ENCODE data around the gene CHN2. TPM values are rescaled to one million over a fixed set of nuclear protein-coding genes. Genes with fewer than 3 reads are reported as not detected.
"Not testable (repeated sequence)": the region's sequence is repeated elsewhere in the genome, so short reads cannot be mapped to it uniquely, and the experiment has no call there.

CHN2 gene
- total and polyA plus RNA-seq, 3 experiments from 2014 or later: 4.1 to 30.4 (median 5.3) TPM

DNA sequence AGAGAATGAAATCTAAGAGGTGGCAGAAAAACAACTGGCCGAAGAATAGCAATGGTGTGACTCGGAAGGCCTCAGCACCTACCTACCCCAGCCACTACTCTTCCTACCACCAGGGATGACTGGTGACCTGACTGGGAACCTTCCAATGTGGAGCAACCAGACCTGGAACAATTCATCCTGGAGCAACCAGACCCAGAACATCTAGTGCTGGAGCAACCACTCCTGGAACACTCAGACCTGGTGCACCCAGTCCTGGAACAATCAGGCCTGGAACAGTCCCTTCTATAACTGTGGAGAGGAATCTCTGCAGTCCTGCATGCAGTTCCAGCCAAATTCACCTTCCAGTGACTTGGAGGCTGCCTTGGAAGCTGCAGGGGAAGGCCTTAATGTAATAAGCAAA is 18.2 kb downstream of the CHN2 start:
- H3K36me3 ChIP-seq (ENCODE audit: insufficient read depth, low read length); H3K27me3 Mint-ChIP-seq; H3K27ac ChIP-seq (ENCODE audit: low read depth, low read length); POLR2A ChIA-PET; H3K4me3 Mint-ChIP-seq; CTCF ChIA-PET; H3K4me3 ChIP-seq (ENCODE audit: low read length); DNase-seq; H3K9me3 ChIP-seq (ENCODE audit: low read length); H3K27ac Mint-ChIP-seq; H3K27me3 ChIP-seq (ENCODE audit: insufficient read depth, low read length, poor library complexity, severe bottlenecking); H3K4me1 ChIP-seq (ENCODE audit: insufficient read depth, low read length); H3K9me3 Mint-ChIP-seq: not testable (repeated sequence)
- H3K4me1 Mint-ChIP-seq: peaks cover 29 to 49% (median 35%) of the 10 kb centered on the region in 3 donors
- peaks cover 0 to 15% (median 10%) of the 10 kb centered on the region in 3 donors for H3K36me3 Mint-ChIP-seq

DNA sequence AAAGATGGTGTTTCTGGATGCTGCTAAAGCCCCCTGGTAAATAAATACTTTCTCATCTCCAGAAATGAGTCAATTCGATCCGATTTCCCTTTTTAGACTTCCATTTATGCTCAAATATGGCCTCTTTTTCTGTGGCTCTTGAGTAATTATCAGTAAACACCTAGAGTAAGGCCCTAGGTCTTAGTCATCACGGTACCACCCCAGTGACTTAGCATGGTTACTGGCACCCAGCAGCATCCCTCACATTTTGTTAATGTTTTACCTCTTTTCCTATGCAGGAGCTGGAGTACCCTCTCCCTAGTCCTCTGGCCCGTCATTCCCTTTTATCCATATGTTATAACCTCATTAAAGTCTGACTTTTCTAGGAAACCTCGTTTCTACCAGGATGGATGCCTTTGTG is 19.5 kb downstream of the CHN2 start:
- no peaks in the 10 kb centered on the region for H3K4me1 ChIP-seq (ENCODE audit: insufficient read depth, low read length)
- POLR2A ChIA-PET: no interaction called here

DNA sequence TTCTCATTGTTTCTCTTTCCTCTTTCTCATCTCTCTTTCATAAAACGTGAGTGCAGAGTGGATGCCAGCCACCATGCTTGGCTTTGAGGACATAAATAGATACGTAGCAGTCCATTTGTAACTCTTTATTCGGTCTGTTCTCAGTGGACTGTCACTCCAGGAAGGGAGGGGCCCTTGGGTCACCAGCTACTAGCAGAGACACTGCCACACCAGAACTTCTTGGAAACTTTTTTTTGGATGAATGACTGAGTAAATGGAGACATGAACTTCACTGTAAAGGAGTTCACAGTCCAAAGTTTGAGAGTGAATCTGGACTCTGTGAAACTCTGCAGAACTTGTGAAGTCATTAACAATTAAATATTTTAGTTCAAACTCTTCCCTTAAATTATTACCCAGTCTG is 20.2 kb downstream of the CHN2 start:
- no peaks in the 10 kb centered on the region for H3K9me3 Mint-ChIP-seq
- ChIA-PET POLR2A (no interaction called here), CTCF (no interaction called here)
- H3K4me1 ChIP-seq (ENCODE audit: insufficient read depth, low read length): no peaks in the 10 kb centered on the region
- H3K27ac ChIP-seq (ENCODE audit: low read depth, low read length): no peak overlapping the region
- H3K4me3 ChIP-seq (ENCODE audit: low read length): no peak overlapping the region
- no peaks in the 10 kb centered on the region for H3K36me3 ChIP-seq (ENCODE audit: insufficient read depth, low read length)
- H3K9me3 ChIP-seq (ENCODE audit: low read length): no peaks in the 10 kb centered on the region
- H3K4me1 Mint-ChIP-seq: peaks cover 14 to 33% (median 18%) of the 10 kb centered on the region in 3 donors
- H3K27me3 ChIP-seq (ENCODE audit: insufficient read depth, low read length, poor library complexity, severe bottlenecking): no peaks in the 10 kb centered on the region
- no peaks in the 10 kb centered on the region for H3K27me3 Mint-ChIP-seq
- DNase-seq: no peak
- H3K27ac Mint-ChIP-seq: no peak overlapping the region
- H3K36me3 Mint-ChIP-seq: peaks cover 0 to 15% (median 10%) of the 10 kb centered on the region in 3 donors
- H3K4me3 Mint-ChIP-seq: no peak overlapping the region

More for the DNA sequence above, 19.5 kb downstream of the CHN2 start:
- no peaks in the 10 kb centered on the region for H3K9me3 Mint-ChIP-seq
- Histone ChIP-seq H3K27ac (ENCODE audit: low read depth, low read length) (no peak overlapping the region), H3K9me3 (ENCODE audit: low read length) (no peaks in the 10 kb centered on the region), H3K27me3 (ENCODE audit: insufficient read depth, low read length, poor library complexity, severe bottlenecking) (no peaks in the 10 kb centered on the region), H3K36me3 (ENCODE audit: insufficient read depth, low read length) (no peaks in the 10 kb centered on the region), H3K4me3 (ENCODE audit: low read length) (no peak overlapping the region)
- CTCF ChIA-PET: no interaction called here
- H3K27ac Mint-ChIP-seq: no peak overlapping the region
- peaks cover 0 to 15% (median 10%) of the 10 kb centered on the region in 3 donors for H3K36me3 Mint-ChIP-seq
- DNase-seq: no peak
- H3K4me1 Mint-ChIP-seq: peaks cover 18 to 38% (median 24%) of the 10 kb centered on the region in 3 donors
- H3K27me3 Mint-ChIP-seq: no peaks in the 10 kb centered on the region
- no peak overlapping the region for H3K4me3 Mint-ChIP-seq

DNA sequence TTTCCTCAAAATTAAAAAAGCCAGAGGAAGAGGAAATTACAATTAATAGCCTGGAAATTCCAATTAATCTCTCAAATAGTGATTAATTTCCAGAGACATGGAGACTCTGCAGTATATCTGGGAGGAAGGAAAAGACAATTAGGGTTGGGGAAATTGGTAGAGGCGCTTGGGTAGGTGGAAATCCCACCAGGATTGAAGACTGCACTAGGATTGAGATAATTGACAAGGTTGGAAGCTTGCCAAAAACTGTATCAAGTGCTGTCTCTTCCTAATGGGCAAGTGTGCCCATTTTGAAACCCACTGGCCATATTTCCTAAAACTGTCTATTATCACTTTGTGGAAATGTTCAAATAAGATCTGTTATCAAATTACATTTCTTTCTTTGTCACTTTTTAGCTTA is 21.6 kb downstream of the CHN2 start:
- Mint-ChIP-seq H3K4me3 (no peak overlapping the region), H3K36me3 (peaks cover 10 to 15% (median 11%) of the 10 kb centered on the region in 3 donors), H3K27me3 (no peaks in the 10 kb centered on the region), H3K4me1 (peaks cover 7 to 24% (median 9%) of the 10 kb centered on the region in 3 donors), H3K9me3 (peaks cover 0 to 6% (median 2%) of the 10 kb centered on the region in 5 donors), H3K27ac (no peak overlapping the region)
- POLR2A ChIA-PET: no interaction called here
- Histone ChIP-seq H3K36me3 (ENCODE audit: insufficient read depth, low read length) (no peaks in the 10 kb centered on the region), H3K27me3 (ENCODE audit: insufficient read depth, low read length, poor library complexity, severe bottlenecking) (no peaks in the 10 kb centered on the region), H3K9me3 (ENCODE audit: low read length) (no peaks in the 10 kb centered on the region), H3K27ac (ENCODE audit: low read depth, low read length) (no peak overlapping the region), H3K4me1 (ENCODE audit: insufficient read depth, low read length) (no peaks in the 10 kb centered on the region), H3K4me3 (ENCODE audit: low read length) (no peak overlapping the region)
- CTCF ChIA-PET: interaction anchor here (1.2 to 2.0 kb wide), 2 partner anchors 26 to 192 kb away, joined by 3 to 6 read pairs; no protein-coding TSS in a partner anchor
- DNase-seq: no peak

DNA sequence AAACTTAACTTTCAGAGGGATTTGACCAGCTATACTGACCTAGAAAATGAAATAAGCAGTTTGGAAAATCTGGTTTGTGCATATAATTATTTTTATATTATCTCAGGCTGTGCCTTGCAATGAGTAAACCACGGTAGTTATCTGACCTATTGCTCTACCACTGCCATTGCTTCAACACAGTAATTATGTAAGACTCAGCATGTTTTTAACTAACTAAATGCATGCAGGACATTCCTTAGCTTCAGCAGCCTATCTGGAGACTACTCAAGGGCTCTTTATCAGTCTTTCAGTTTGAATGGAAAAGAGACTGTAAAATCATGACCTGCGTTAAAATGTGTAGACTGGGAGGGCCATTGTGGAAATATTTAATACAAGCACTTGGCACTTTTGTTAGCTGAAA is 22.5 kb downstream of the CHN2 start:
- DNase-seq: no peak
- Mint-ChIP-seq H3K4me1 (peaks cover 5 to 24% (median 8%) of the 10 kb centered on the region in 3 donors), H3K27me3 (no peaks in the 10 kb centered on the region), H3K36me3 (peaks cover 10 to 19% (median 18%) of the 10 kb centered on the region in 3 donors), H3K9me3 (peaks cover 0 to 8% (median 2%) of the 10 kb centered on the region in 5 donors), H3K4me3 (no peak overlapping the region), H3K27ac (no peak overlapping the region)
- Histone ChIP-seq H3K4me1 (ENCODE audit: insufficient read depth, low read length) (no peaks in the 10 kb centered on the region), H3K27ac (ENCODE audit: low read depth, low read length) (no peak overlapping the region), H3K4me3 (ENCODE audit: low read length) (no peak overlapping the region), H3K27me3 (ENCODE audit: insufficient read depth, low read length, poor library complexity, severe bottlenecking) (no peaks in the 10 kb centered on the region), H3K36me3 (ENCODE audit: insufficient read depth, low read length) (no peaks in the 10 kb centered on the region), H3K9me3 (ENCODE audit: low read length) (no peaks in the 10 kb centered on the region)
- POLR2A ChIA-PET: no interaction called here
- CTCF ChIA-PET: interaction anchor here (1.2 to 2.0 kb wide), 2 partner anchors 27 to 191 kb away, joined by 3 to 6 read pairs; no protein-coding TSS in a partner anchor

DNA sequence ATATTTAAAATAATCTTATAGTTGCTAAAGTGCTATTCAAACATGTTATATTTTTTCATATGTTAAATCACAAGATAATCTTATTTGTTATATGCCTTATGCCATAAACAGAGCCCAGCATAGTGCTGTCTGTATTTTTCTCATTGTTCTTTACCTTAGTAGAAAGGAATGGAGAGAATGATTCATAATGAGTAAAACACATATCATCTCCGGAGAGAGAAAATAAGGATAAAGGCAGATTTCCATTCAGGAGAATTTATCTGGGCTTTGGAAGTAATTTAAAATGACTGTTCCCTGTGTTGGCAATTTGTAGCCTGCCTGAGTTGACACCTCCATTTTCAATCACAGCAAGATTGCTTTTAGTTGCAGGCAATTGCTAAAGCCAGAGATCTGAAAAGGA is 30.2 kb downstream of the CHN2 start:
- DNase-seq: no peak
- H3K4me3 Mint-ChIP-seq: no peak overlapping the region
- CTCF ChIA-PET: no interaction called here

DNA sequence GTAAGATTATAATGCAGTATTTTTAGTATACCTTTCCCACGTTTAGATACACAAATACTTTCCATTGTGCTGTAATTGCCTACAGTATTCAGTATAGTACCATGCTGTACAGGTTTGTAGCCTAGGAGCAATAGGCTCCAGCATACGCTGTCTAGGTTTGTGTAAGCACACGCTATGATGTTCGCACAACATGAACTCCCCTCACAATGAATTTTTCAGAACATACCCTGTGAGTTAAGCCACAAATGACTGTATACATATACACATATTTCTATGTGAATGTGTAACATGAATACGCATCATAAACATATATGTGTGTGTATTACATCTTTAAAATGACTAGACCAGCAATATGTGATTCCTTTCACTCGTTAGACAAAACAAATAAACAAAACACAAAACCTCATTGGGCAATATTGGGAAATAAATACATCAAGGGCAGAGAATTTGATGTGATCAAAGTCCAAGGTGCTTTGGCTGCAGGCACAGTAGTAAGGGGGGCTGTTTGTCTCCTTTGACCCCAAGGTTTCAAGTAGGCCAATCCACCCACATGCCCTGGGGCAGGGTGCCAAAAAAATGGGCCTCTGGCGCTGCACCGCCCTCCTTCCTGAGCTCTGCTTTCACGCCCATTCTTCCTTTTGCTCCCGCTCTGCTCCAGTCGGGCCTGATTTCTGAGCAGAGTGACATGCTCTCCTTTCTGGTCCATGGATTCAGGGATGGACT is 33.9 kb downstream of the CHN2 start:
- Histone ChIP-seq H3K27ac (ENCODE audit: low read depth, low read length) (no peak overlapping the region), H3K9me3 (ENCODE audit: low read length) (no peaks in the 10 kb centered on the region), H3K4me3 (ENCODE audit: low read length) (no peak overlapping the region), H3K36me3 (ENCODE audit: insufficient read depth, low read length) (no peaks in the 10 kb centered on the region), H3K4me1 (ENCODE audit: insufficient read depth, low read length) (no peaks in the 10 kb centered on the region), H3K27me3 (ENCODE audit: insufficient read depth, low read length, poor library complexity, severe bottlenecking) (no peaks in the 10 kb centered on the region)
- no peak overlapping the region for H3K4me3 Mint-ChIP-seq
- peaks cover 0 to 3% (median 3%) of the 10 kb centered on the region in 3 donors for H3K36me3 Mint-ChIP-seq
- POLR2A ChIA-PET: no interaction called here
- peak overlapping the region in 1 of 8 donors; percentile 1 for H3K27ac Mint-ChIP-seq
- no peaks in the 10 kb centered on the region for H3K27me3 Mint-ChIP-seq
- DNase-seq: no peak
- peaks cover 24 to 49% (median 28%) of the 10 kb centered on the region in 3 donors for H3K4me1 Mint-ChIP-seq
- CTCF ChIA-PET: interaction anchor here (0.8 kb wide), 1 partner anchor 39 kb away, joined by 3 read pairs; no protein-coding TSS in a partner anchor
- H3K9me3 Mint-ChIP-seq: no peaks in the 10 kb centered on the region

More for the DNA sequence above, 30.2 kb downstream of the CHN2 start:
- H3K27me3 ChIP-seq (ENCODE audit: insufficient read depth, low read length, poor library complexity, severe bottlenecking): no peaks in the 10 kb centered on the region
- H3K27ac ChIP-seq (ENCODE audit: low read depth, low read length): no peak overlapping the region
- no peak overlapping the region for H3K27ac Mint-ChIP-seq
- H3K9me3 Mint-ChIP-seq: peaks cover 0 to 8% (median 2%) of the 10 kb centered on the region in 5 donors
- peaks cover 5 to 28% (median 13%) of the 10 kb centered on the region in 3 donors for H3K4me1 Mint-ChIP-seq
- H3K4me1 ChIP-seq (ENCODE audit: insufficient read depth, low read length): no peaks in the 10 kb centered on the region
- H3K27me3 Mint-ChIP-seq: no peaks in the 10 kb centered on the region
- no peaks in the 10 kb centered on the region for H3K36me3 ChIP-seq (ENCODE audit: insufficient read depth, low read length)
- no peaks in the 10 kb centered on the region for H3K9me3 ChIP-seq (ENCODE audit: low read length)
- no peak overlapping the region for H3K4me3 ChIP-seq (ENCODE audit: low read length)
- H3K36me3 Mint-ChIP-seq: peaks cover 0 to 24% (median 6%) of the 10 kb centered on the region in 3 donors
- POLR2A ChIA-PET: no interaction called here

DNA sequence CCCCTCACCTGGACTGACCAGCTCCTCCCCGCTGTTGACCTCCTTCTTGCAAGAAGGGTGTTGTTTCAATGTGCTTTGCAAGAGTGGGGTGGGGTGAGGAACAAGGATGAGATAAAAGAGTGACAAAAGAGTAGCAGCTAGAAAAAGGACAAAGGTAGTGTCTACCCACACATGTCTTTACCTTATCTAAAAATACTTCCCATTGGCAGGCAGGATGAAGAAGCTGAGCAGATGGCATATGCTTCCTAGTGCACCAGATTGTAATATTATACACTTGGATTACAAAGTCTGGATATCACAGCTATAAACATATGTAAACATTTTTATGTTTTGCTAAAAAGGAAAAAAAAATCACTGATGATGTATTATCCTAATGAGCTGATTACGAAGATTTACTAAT is 34.5 kb downstream of the CHN2 start:
- no peaks in the 10 kb centered on the region for H3K27me3 Mint-ChIP-seq
- no peaks in the 10 kb centered on the region for H3K9me3 Mint-ChIP-seq
- H3K27me3 ChIP-seq (ENCODE audit: insufficient read depth, low read length, poor library complexity, severe bottlenecking): no peaks in the 10 kb centered on the region
- no peaks in the 10 kb centered on the region for H3K4me1 ChIP-seq (ENCODE audit: insufficient read depth, low read length)
- no peaks in the 10 kb centered on the region for H3K9me3 ChIP-seq (ENCODE audit: low read length)
- no peaks in the 10 kb centered on the region for H3K36me3 ChIP-seq (ENCODE audit: insufficient read depth, low read length)
- CTCF ChIA-PET: interaction anchor here (0.8 kb wide), 1 partner anchor 39 kb away, joined by 3 read pairs; no protein-coding TSS in a partner anchor
- DNase-seq: no peak
- no peak overlapping the region for H3K4me3 ChIP-seq (ENCODE audit: low read length)
- H3K36me3 Mint-ChIP-seq: peaks cover 0 to 4% (median 3%) of the 10 kb centered on the region in 3 donors
- peaks cover 25 to 52% (median 28%) of the 10 kb centered on the region in 3 donors for H3K4me1 Mint-ChIP-seq
- POLR2A ChIA-PET: no interaction called here
- H3K4me3 Mint-ChIP-seq: no peak overlapping the region
- no peak overlapping the region for H3K27ac Mint-ChIP-seq
- H3K27ac ChIP-seq (ENCODE audit: low read depth, low read length): no peak overlapping the region

Data from CD8-positive, alpha-beta memory T cell (primary cell).